ENCODE results near the gene CHRNA1. TPM values are rescaled to one million over a fixed set of nuclear protein-coding genes. Genes with fewer than 3 reads are reported as not detected.

The CHRNA1 gene
- not detected for total RNA-seq

GRCh38 chr2:174764280-174765255 lies at the start of gene CHRNA1:
CHRNA1 (minus strand) TSS chr2:174764472; CDS start chr2:174764394, 78 bp downstream.

Other genes with a start within 250 kb of the CHRNA1 start
- gene WIPF1, start 166.7 kb downstream of the CHRNA1 start, total RNA-seq, result 5.1 TPM
- gene CHN1, start 240.9 kb upstream of the CHRNA1 start, total RNA-seq, result 99.7 TPM

Data from diencephalon (tissue), 1 donor.